Prostate gland (tissue), 2 donors: Measurements from ENCODE around the gene RBM44.

Experiments
- POLR2A ChIP-seq: fragments of 450-650 bp; IDR thresholded peaks from one replicate; pipeline ENCODE4 v1.6.1; 2016; ENCODE audit warnings: antibody characterized with exemption, mild to moderate bottlenecking
- POLR2AphosphoS5 ChIP-seq: sonication (generic); formaldehyde crosslinking; IDR thresholded peaks from one replicate; pipeline ENCODE4 v1.6.1; 2017; ENCODE audit warnings: antibody characterized with exemption
- TF ChIP-seq, protein P1 (sequence below), 4 experiments: fragments of 200-600 bp in 2 of 4; fragments of 450-650 bp in 2 of 4; sonication (generic) in 2 of 4; IDR thresholded peaks; 1 replicate in 3 of 4; 2 replicates in 1 of 4; pipeline ENCODE4 v1.5.1; 2016 to 2019; ENCODE audit warnings: antibody characterized with exemption in 4 of 4, mild to moderate bottlenecking in 2 of 4, moderate library complexity in 2 of 4

DNA sequence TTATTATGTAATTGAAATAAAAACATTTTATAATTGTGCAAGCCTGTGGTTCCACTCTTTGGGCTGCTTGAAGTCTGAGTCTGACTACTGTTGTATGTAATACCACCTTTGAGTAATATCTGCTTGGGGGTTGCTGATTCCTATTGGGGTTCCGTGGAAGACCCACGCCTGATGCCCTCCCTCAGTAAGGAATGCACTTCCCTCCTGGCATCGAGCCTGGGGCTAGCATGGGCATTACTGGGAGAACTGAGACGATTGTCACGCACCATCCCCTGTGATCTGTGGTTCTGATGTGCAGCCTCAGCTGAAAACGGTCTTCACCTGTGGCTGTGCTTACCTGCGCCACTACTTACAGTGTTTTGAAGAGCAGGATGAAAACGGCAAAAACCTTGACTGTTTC is 32.7 kb upstream of the RBM44 start:
- TF ChIP-seq, protein P1, sequence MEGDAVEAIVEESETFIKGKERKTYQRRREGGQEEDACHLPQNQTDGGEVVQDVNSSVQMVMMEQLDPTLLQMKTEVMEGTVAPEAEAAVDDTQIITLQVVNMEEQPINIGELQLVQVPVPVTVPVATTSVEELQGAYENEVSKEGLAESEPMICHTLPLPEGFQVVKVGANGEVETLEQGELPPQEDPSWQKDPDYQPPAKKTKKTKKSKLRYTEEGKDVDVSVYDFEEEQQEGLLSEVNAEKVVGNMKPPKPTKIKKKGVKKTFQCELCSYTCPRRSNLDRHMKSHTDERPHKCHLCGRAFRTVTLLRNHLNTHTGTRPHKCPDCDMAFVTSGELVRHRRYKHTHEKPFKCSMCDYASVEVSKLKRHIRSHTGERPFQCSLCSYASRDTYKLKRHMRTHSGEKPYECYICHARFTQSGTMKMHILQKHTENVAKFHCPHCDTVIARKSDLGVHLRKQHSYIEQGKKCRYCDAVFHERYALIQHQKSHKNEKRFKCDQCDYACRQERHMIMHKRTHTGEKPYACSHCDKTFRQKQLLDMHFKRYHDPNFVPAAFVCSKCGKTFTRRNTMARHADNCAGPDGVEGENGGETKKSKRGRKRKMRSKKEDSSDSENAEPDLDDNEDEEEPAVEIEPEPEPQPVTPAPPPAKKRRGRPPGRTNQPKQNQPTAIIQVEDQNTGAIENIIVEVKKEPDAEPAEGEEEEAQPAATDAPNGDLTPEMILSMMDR (IDR thresholded peaks at IDR 0.05): no peak
- no peak for TF ChIP-seq POLR2A
- TF ChIP-seq POLR2AphosphoS5: no peak
